ENCODE data around the gene CYP39A1.

Gene CYP39A1

DNA sequence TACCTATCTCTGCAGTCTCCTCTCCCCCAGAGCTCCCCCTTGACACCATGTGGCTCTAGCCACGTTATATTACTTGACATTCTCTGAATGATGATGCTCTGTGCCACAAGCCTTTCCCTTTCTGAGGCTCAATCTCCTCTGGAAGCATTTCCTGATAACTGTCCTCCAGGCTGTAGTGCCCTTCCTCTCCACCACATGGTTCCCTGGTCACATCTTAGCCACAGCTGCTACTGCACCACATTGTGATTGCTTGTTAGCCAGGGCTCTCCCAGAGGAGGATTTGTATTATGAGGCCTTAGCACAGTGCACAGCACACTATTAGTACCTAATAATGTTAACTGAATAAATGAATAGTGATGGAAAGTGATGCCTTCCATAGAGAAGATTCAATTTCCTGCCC, 97.5 kb downstream of the CYP39A1 start:
- TF ChIP-seq, protein P1, sequence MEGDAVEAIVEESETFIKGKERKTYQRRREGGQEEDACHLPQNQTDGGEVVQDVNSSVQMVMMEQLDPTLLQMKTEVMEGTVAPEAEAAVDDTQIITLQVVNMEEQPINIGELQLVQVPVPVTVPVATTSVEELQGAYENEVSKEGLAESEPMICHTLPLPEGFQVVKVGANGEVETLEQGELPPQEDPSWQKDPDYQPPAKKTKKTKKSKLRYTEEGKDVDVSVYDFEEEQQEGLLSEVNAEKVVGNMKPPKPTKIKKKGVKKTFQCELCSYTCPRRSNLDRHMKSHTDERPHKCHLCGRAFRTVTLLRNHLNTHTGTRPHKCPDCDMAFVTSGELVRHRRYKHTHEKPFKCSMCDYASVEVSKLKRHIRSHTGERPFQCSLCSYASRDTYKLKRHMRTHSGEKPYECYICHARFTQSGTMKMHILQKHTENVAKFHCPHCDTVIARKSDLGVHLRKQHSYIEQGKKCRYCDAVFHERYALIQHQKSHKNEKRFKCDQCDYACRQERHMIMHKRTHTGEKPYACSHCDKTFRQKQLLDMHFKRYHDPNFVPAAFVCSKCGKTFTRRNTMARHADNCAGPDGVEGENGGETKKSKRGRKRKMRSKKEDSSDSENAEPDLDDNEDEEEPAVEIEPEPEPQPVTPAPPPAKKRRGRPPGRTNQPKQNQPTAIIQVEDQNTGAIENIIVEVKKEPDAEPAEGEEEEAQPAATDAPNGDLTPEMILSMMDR (conservative IDR thresholded peaks at IDR 0.05; ENCODE audit: low read depth, low read length) = no peak
- H3K4me3 ChIP-seq (IDR thresholded peaks at IDR 0.05; ENCODE audit: insufficient read depth, low read depth, low read length) = no peak overlapping the region
- H3K36me3 ChIP-seq (ENCODE audit: insufficient read depth) = no peaks in the 10 kb centered on the region
- no peaks in the 10 kb centered on the region for H3K27me3 ChIP-seq (ENCODE audit: insufficient read depth, low read depth)
- no peak overlapping the region for H2AFZ ChIP-seq (ENCODE audit: low read depth)
- H3K27ac ChIP-seq = no peak overlapping the region
- H3K9ac ChIP-seq = no peak overlapping the region
- no peaks in the 10 kb centered on the region for H3K4me1 ChIP-seq (ENCODE audit: low read depth, poor library complexity, severe bottlenecking)
- H3K79me2 ChIP-seq (ENCODE audit: insufficient read depth, low read depth) = no peaks in the 10 kb centered on the region
- no peaks in the 10 kb centered on the region for H4K20me1 ChIP-seq (ENCODE audit: insufficient read depth)
- H3K4me2 ChIP-seq = no peak overlapping the region

DNA sequence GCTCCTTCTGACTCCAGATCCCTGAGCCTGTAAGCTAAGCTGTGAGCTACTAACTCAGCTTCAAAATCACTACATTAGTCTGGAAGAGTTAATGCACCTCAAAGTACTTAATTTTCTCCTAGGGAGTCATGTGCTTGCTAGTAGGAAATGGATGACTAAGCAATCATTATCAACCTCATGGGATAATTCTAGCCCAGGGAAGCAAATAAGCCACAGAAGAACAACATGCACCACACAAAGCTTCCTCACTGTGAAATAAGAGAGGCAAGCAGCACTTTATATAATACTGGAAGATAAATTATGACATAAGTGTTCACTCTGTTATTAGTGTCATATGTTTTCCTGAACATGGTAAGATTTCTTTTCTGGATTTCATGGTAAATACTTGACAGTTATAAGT, 103.5 kb downstream of the CYP39A1 start:
- Histone ChIP-seq H3K27me3 (ENCODE audit: insufficient read depth, low read depth) (no peaks in the 10 kb centered on the region), H3K4me2 (no peak overlapping the region), H3K27ac (no peak overlapping the region), H3K36me3 (ENCODE audit: insufficient read depth) (no peaks in the 10 kb centered on the region), H3K9ac (no peak overlapping the region), H4K20me1 (ENCODE audit: insufficient read depth) (no peaks in the 10 kb centered on the region), H3K4me1 (ENCODE audit: low read depth, poor library complexity, severe bottlenecking) (no peaks in the 10 kb centered on the region), H3K4me3 (IDR thresholded peaks at IDR 0.05; ENCODE audit: insufficient read depth, low read depth, low read length) (no peak overlapping the region), H3K79me2 (ENCODE audit: insufficient read depth, low read depth) (no peaks in the 10 kb centered on the region), H2AFZ (ENCODE audit: low read depth) (no peak overlapping the region)
- TF ChIP-seq, protein P1 (conservative IDR thresholded peaks at IDR 0.05; ENCODE audit: low read depth, low read length) = no peak

DNA sequence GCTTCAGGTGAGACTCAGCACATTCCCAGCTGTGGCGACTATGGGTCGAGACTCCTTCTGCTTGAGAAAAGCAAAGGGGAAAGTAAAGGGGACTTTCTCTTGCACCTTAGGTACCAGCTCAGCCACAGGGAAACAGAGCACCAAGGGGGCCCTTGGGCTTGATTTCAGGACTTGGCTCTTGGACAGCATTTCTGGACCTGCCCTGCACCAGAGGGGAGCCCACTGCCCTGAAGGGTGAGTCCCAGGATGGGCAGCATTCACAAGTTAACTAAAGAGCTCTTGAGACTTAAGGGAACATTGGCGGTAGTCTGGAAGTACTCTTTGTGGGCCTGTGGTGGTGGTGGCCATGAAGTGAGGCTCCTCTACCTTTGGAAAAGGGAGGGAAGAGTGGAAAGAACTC, 111.1 kb downstream of the CYP39A1 start:
- TF ChIP-seq, protein P1 (conservative IDR thresholded peaks at IDR 0.05; ENCODE audit: low read depth, low read length) = no peak

DNA sequence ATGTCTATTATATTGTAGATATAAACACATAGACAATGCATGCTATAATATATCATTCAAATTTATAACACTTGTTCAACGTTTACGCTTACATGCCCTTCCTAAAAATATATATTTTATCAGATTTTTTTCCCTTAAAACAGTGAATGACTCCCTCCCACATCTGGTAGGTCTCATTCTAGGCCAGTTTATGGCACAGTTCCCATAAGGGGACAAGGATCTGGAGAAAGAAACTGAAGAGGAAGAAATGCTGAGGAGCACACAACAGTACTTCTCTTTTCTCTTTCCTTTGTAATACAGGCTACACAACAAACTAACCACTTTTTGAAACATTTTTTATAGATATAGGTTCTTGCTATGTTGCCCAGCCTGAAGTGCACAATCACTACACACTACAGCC, 112.8 kb downstream of the CYP39A1 start:
- TF ChIP-seq, protein P1 (conservative IDR thresholded peaks at IDR 0.05; ENCODE audit: low read depth, low read length) = no peak
- H2AFZ ChIP-seq (ENCODE audit: low read depth) = no peak overlapping the region
- H3K9ac ChIP-seq = no peak overlapping the region
- no peaks in the 10 kb centered on the region for H3K4me1 ChIP-seq (ENCODE audit: low read depth, poor library complexity, severe bottlenecking)
- H3K27ac ChIP-seq = no peak overlapping the region
- no peaks in the 10 kb centered on the region for H3K27me3 ChIP-seq (ENCODE audit: insufficient read depth, low read depth)
- no peaks in the 10 kb centered on the region for H3K79me2 ChIP-seq (ENCODE audit: insufficient read depth, low read depth)
- no peak overlapping the region for H3K4me2 ChIP-seq
- no peak overlapping the region for H3K4me3 ChIP-seq (IDR thresholded peaks at IDR 0.05; ENCODE audit: insufficient read depth, low read depth, low read length)
- no peaks in the 10 kb centered on the region for H3K36me3 ChIP-seq (ENCODE audit: insufficient read depth)
- no peaks in the 10 kb centered on the region for H4K20me1 ChIP-seq (ENCODE audit: insufficient read depth)

More for the DNA sequence above, 111.1 kb downstream of the CYP39A1 start:
- H3K36me3 ChIP-seq (ENCODE audit: insufficient read depth) = no peaks in the 10 kb centered on the region
- H4K20me1 ChIP-seq (ENCODE audit: insufficient read depth) = no peaks in the 10 kb centered on the region
- H3K4me1 ChIP-seq (ENCODE audit: low read depth, poor library complexity, severe bottlenecking) = no peaks in the 10 kb centered on the region
- H3K27ac ChIP-seq = no peak overlapping the region
- no peak overlapping the region for H3K4me2 ChIP-seq
- no peak overlapping the region for H2AFZ ChIP-seq (ENCODE audit: low read depth)
- H3K9ac ChIP-seq = no peak overlapping the region
- no peak overlapping the region for H3K4me3 ChIP-seq (IDR thresholded peaks at IDR 0.05; ENCODE audit: insufficient read depth, low read depth, low read length)
- no peaks in the 10 kb centered on the region for H3K27me3 ChIP-seq (ENCODE audit: insufficient read depth, low read depth)
- no peaks in the 10 kb centered on the region for H3K79me2 ChIP-seq (ENCODE audit: insufficient read depth, low read depth)

Measured in KMS-11 (cell line).